HG03139 (cell line): ENCODE measurements around the gene ZCCHC4.

Experiments used
- ATAC-seq: cut with Tn5 transposase; IDR thresholded peaks from one replicate; pipeline ENCODE4 v1.9.1; 2021; ENCODE audit not compliant: unreplicated experiment

ZCCHC4 gene, protein sequence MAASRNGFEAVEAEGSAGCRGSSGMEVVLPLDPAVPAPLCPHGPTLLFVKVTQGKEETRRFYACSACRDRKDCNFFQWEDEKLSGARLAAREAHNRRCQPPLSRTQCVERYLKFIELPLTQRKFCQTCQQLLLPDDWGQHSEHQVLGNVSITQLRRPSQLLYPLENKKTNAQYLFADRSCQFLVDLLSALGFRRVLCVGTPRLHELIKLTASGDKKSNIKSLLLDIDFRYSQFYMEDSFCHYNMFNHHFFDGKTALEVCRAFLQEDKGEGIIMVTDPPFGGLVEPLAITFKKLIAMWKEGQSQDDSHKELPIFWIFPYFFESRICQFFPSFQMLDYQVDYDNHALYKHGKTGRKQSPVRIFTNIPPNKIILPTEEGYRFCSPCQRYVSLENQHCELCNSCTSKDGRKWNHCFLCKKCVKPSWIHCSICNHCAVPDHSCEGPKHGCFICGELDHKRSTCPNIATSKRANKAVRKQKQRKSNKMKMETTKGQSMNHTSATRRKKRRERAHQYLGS

DNA sequence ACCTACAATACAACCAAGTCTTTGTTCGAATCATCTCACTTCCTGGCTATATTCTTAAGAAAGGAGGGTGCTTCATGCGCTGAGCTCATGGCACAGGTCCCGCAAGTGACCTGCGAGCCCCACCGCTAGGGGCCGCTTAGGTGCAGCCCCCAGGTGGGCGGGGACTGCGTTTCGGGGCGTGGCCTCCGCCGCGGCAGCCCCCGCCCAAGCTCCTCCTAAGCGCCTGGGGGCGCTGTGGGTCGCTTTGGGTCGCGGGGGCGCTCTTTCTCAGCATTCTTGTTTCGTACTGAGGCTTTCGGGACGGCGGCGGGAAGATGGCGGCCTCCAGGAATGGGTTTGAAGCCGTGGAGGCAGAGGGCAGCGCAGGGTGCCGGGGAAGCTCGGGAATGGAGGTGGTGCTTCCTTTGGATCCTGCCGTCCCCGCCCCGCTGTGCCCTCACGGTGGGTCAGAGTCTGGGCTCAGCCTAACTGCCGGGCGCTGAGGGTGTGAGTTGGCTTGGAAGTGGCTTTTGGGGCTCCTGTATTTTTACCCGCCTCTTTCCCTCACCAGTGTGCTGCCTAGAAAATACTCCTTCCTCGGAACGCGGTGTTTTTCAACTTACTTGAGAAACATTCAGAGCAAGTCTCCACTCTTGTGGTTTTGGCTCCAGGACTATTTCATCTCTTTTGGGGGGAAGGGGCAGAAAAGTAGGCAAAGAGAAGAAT is at the start of gene ZCCHC4:
TSS of gene ZCCHC4 (plus strand) at position 279 of the 705 bp plus-strand sequence. CDS start at position 315, 36 bp downstream.
- peak; percentile 83 for ATAC-seq

DNA sequence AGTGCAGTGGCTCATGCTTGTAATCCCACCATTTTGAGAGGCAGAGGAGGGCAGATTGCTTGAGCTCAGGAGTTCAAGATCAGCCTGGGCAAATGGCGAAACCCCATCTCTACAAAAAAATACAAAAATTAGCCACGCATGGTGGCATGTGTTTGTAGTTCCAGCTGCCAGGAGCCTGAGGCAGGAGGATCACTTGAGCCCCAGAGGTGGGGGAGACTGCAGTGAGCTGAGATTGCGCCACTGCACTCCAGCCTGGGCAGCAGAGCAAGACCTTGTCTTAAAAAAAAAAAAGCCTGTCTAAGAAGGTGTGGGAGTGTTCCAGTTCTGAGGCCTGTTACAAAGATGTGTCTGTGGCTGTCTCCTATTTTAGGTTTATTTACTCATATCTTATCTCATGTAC is 40.7 kb upstream of the ZCCHC4 start:
- no peak for ATAC-seq

GRCh38 chr4:25280210-25280609 is 32.4 kb upstream of the ZCCHC4 start:
- no peak for ATAC-seq

DNA sequence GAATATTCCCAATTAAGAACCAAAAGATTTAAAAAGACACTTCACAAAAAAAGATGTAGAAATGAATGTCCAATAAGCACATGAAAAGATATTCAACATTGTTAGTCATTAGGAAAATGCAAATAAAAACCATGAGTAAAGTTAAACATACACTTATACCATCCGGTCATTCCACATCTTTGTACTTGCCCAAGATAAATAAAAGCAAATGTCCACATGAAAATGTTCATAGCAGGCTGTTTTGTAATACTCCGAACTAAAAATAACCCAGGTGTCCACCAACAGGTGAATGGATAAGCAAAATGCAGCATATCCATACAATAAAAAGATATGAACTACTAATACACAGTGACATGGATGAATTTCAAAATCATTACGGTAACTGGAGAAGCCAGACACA is 28.6 kb upstream of the ZCCHC4 start:
- ATAC-seq = no peak

DNA sequence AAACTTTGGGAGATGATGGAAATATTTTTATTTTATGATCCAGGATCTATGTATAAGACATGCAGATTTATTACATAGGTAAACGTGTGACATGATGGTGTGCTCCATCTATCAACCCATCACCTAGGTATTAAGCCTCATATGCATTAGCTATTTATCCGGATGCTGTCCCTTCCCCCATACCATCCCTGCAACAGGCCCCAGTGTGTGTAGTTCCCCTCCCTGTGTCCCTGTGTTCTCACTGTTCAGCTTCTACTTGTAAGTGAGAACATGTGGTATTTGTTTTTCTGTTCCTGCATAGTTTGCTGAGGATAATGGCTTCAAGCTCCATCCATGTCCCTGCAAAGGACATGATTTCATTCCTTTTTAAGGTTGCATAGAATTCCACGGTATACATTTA is 28.1 kb upstream of the ZCCHC4 start:
- ATAC-seq = no peak

DNA sequence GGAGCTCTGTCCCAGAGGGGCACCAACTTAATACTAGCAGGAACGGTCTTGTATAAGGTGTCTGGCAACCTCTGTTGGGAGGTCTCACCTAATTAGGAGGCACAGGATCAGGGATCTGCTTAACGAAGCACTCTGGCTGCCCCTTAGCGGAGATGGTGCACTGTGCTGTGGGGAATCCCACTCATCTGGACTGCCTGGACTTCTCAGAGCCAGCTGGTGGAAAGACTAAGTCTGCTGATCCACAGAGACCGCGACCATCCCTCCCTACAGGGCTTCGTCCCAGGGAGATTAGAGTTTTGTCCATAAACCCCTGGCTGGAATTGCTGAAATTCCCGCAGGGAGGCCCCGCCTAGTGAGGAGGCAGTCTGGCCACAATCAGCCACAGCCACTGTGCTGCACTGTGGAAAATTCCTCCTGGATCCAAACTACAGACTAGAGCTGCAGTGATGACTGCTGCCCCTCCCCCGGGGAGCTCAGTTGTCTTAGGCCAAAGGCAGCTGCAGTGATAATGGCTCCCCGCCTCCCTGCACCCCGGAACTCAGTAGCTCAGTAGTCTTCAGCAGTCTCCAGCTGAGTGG is 22.0 kb upstream of the ZCCHC4 start:
- no peak for ATAC-seq

DNA sequence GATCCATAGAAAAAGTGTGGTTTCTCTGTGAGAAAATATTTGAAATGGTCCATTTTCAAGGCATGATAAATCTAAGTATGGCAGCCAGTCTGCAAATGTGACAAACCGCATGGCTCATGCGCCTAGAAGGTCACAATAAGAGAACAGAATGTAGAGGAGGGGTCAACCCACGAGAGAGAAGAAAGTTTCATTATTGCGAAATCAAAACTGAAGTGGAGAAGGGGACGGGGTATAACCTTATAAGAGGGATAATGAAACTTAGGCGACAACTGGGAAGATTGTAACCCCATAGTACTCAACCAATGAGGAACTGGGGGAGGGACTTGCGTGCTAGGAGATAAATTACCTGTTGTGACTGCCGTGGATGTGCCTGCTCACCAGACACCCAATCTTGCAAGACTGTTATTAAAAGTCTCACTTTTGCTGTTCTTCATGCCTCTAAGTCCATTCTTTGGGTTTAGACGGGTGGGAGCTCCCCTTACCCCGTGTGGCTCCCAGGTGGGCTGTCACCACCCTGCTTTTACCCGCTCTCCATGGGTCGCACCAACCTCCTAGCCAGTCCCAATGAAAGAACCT is 21.3 kb upstream of the ZCCHC4 start:
- no peak for ATAC-seq

- no peak for ATAC-seq
Measured at GRCh38 chr4:25297528-25298242, 14.9 kb upstream of the ZCCHC4 start.

GRCh38 chr4:25299476-25300203 is 12.9 kb upstream of the ZCCHC4 start:
- no peak for ATAC-seq

DNA sequence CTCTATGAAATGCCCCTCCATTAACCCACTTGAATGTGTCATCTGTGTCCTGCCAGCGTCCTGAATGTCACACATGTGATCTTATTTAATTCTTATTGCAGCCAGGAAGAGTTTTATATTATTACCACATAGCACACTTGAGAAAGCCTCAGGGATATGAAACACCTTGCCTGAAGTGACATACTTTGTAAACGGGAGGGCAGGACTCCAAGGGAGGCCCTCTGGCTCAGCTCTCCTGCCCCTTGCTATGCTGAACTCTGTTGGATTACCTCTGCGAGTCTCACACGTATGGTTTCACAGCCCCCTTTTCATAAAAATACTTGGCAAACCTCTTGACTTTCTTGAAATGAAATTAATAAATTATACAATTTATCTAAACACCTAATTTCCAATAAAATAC is 11.1 kb upstream of the ZCCHC4 start:
- no peak for ATAC-seq

DNA sequence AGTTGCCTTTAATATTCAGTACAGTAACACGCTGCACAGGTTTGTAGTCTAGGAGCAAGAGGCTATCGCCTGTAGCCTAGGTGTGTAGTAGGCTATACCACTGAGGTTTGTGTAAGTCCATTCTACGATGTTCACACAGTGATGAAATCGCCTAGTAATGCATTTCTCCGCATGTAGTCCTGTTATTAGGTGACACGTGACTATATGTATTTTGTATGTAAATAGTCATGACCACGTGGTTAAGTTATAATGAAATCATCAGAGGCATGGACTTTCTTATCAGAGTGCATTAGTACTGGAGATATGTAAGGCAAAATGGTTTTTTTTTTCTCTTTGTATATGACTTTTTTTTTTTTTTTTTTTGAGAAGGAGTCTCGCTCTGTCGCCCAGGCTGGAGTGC is 9.9 kb upstream of the ZCCHC4 start:
- ATAC-seq = no peak

DNA sequence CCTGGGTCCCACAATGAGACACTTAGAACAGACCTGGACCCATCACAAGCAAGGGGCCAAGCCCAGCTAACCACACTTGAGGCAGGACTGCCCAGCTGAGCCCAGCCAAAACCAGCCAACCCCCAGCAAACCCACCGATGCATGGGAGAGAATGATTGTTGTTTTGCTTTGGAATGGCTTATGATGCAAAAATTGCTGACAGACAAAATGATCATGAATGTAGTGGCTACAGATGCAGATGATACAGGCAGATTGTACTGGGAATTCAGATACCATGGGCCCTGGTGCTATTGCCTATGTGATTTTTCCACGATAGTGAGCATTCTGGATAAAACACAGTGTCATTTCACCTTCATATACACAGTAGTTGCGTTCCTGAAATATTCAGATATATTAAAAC is 9.0 kb upstream of the ZCCHC4 start:
- no peak for ATAC-seq

GRCh38 chr4:25306518-25307057 is 6.0 kb upstream of the ZCCHC4 start:
- no peak for ATAC-seq

- no peak for ATAC-seq
Measured at GRCh38 chr4:25307596-25307995, 5.0 kb upstream of the ZCCHC4 start.

- ATAC-seq = no peak
Measured at GRCh38 chr4:25308306-25308705, 4.3 kb upstream of the ZCCHC4 start.

DNA sequence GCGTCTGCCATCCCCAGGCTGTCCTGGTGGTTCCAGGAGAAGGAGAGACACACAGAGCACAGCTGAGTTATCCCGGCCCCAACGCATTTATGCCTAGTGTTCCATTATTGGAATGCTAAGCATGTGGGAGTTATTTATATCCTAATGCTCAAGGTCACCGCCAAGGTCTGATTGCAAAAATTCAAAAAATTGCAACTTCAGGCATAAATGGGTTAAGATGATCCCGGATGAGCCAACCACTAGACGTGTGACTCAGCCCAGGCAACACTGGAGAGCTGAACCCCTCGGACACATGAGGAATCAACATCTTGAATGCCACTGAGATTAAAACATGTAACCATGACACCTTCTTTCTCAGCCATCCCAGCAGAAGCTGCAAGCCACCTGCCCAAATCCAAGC is 3.8 kb upstream of the ZCCHC4 start:
- no peak for ATAC-seq

- peak; percentile 40 for ATAC-seq
Measured at GRCh38 chr4:25310066-25310802, 2.3 kb upstream of the ZCCHC4 start.

GRCh38 chr4:25310803-25311166 is 1.8 kb upstream of the ZCCHC4 start:
- ATAC-seq = peak; percentile 22

- no peak for ATAC-seq
Measured at GRCh38 chr4:25313201-25313895, 774 bp downstream of the ZCCHC4 start.
